Thyroid gland (tissue), 4 donors: ENCODE data around the gene SPPL2A. TPM values are rescaled to one million over a fixed set of nuclear protein-coding genes. Genes with fewer than 3 reads are reported as not detected.
A peak's percentile ranks its signal among the peaks of the same experiment; 100 is the strongest.

Source experiments
- DNase-seq, 2 donors: peaks; one replicate each; pipeline ENCODE4 v3.0.0-alpha.2; 2019
- H3K27ac ChIP-seq, 3 donors: fragments of 200-600 bp; sonication (generic); 1 replicate in 2 of 3; 2 replicates in 1 of 3; pipeline ENCODE4 v1.5.1; 2016 to 2019; ENCODE audit warnings: mild to moderate bottlenecking in 1 of 3, moderate library complexity in 1 of 3
- H3K27me3 ChIP-seq: fragments of 200-600 bp; sonication (generic); one replicate; pipeline ENCODE4 v1.5.1; 2019
- H3K36me3 ChIP-seq, 2 donors: fragments of 200-600 bp; sonication (generic); one replicate each; pipeline ENCODE4 v1.5.1; 2016 to 2019
- H3K4me1 ChIP-seq, 2 donors: fragments of 200-600 bp; sonication (generic); one replicate each; pipeline ENCODE4 v1.5.1; 2017 to 2019
- H3K4me3 ChIP-seq, 3 donors: fragments of 200-600 bp; sonication (generic); replicated peaks in 1 of 3; 1 replicate in 2 of 3; 2 replicates in 1 of 3; pipeline ENCODE4 v1.5.1; 2016; ENCODE audit warnings: mild to moderate bottlenecking in 1 of 3
- H3K9me3 ChIP-seq: fragments of 200-600 bp; sonication (generic); one replicate; pipeline ENCODE4 v1.5.1; 2017
- POLR2A ChIP-seq, 2 donors: fragments of 450-650 bp; IDR thresholded peaks; one replicate each; pipeline ENCODE4 v1.6.1; 2017; ENCODE audit warnings: antibody characterized with exemption in 2 of 2, mild to moderate bottlenecking in 2 of 2, moderate library complexity in 1 of 2
- WGBS, 2 donors: methylation state at CpG; one replicate each; pipeline ENCODE4 v1.1.5; 2017; 5-methylcytosine and 5-hydroxymethylcytosine counted together
- intact Hi-C: fragments of 100-400 bp; cut with DNase I; formaldehyde crosslinking; loops from one replicate; pipeline ENCODE4 v1.15.1; 2023
- total RNA-seq, 4 donors: library from RNA; depleted of rRNA; stranded (reverse); fragments of >200 nt; gene quantifications; one replicate each; pipeline ENCODE4 v1.2.3, GENCODE V29; 2016
- TF ChIP-seq, protein P1 (sequence below), 6 experiments: fragments of 200-600 bp in 3 of 6; fragments of 450-650 bp in 3 of 6; sonication (generic) in 3 of 6; IDR thresholded peaks; one replicate each; pipeline ENCODE4 v1.5.1; 2016 to 2019; ENCODE audit warnings: antibody characterized with exemption in 6 of 6, mild to moderate bottlenecking in 2 of 6, inconsistent platforms in 1 of 6, moderate library complexity in 1 of 6

SPPL2A gene
- total RNA-seq, 4 donors from 2014 or later: 174 to 468 (median 256) TPM

DNA sequence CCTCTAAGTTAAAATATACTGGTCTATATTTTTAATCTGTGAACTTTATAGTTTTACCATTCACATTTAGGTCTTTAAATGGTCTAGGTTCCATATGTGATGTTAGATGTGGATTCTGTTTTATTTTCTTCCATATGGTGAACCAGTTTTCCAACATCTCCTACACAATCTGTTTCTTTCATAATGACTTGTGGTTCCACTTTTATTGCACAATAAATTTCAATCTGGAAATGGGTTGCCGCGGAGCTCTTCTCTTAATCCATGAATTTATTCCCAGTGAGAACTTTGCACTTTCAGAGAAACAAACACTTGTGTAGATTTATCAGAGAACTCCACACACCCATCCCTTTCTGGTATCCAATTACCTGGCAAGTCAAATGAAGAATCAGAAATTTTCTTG is 20.9 kb upstream of the SPPL2A start:
- Histone ChIP-seq H3K4me3 (no peak overlapping the region), H3K4me1 (peaks cover 12 to 13% of the 10 kb centered on the region in 2 donors), H3K27ac (no peak overlapping the region), H3K36me3 (no peaks in the 10 kb centered on the region), H3K27me3 (no peaks in the 10 kb centered on the region), H3K9me3 (no peaks in the 10 kb centered on the region)
- DNase-seq: no peak
- 91 to 95% methylated on average over 2 of the region's 2 CpGs for WGBS, 2 donors
- intact Hi-C loops: no loop called here
- no peak for TF ChIP-seq POLR2A (IDR thresholded peaks at IDR 0.05)
- TF ChIP-seq, protein P1, sequence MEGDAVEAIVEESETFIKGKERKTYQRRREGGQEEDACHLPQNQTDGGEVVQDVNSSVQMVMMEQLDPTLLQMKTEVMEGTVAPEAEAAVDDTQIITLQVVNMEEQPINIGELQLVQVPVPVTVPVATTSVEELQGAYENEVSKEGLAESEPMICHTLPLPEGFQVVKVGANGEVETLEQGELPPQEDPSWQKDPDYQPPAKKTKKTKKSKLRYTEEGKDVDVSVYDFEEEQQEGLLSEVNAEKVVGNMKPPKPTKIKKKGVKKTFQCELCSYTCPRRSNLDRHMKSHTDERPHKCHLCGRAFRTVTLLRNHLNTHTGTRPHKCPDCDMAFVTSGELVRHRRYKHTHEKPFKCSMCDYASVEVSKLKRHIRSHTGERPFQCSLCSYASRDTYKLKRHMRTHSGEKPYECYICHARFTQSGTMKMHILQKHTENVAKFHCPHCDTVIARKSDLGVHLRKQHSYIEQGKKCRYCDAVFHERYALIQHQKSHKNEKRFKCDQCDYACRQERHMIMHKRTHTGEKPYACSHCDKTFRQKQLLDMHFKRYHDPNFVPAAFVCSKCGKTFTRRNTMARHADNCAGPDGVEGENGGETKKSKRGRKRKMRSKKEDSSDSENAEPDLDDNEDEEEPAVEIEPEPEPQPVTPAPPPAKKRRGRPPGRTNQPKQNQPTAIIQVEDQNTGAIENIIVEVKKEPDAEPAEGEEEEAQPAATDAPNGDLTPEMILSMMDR (IDR thresholded peaks at IDR 0.05): no peak

DNA sequence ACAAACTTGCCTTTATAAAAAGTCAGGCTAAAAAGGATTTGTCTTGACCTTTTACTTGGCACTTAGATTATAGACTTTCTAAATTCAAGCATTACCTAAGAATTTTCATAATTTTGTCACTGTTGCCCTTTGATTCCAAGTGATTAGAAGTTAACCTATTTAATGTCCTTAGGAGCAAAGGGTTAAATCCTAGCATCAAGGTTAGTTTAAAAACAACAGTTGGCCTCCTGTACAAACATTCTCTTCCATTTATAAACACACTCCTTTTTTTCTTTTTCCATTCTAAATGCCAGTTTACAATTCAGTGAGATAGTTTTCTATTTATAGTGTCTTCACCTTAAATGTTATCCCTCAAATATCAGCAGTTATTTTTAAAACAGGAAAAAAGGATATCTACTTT is 18.4 kb upstream of the SPPL2A start:
- peak overlapping the region in 1 of 3 donors; percentile 70 for H3K27ac ChIP-seq
- no peaks in the 10 kb centered on the region for H3K9me3 ChIP-seq
- no peak for DNase-seq
- H3K36me3 ChIP-seq: no peaks in the 10 kb centered on the region
- intact Hi-C loops: no loop called here
- no peak overlapping the region for H3K4me3 ChIP-seq
- peaks cover 12 to 13% of the 10 kb centered on the region in 2 donors for H3K4me1 ChIP-seq
- TF ChIP-seq POLR2A (IDR thresholded peaks at IDR 0.05): no peak
- TF ChIP-seq, protein P1 (IDR thresholded peaks at IDR 0.05): no peak
- no peaks in the 10 kb centered on the region for H3K27me3 ChIP-seq

DNA sequence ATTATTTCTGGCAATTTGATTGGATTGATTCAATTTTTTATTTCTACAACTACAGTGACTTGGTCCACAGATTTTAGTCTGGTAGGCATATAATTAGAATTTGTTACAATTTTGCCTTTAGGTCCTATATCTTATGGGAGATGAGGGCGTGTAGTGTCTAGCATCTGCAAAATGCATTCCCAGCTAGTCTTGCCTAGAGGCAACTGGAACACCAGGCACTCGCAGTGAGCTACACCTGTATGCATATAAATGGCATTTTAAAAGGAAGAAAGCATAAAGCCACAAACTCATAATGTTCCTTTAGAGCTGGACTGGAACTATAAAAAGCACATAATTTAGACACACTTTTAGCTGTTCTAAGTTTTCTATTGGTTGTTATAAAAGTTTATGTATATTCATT is 17.9 kb upstream of the SPPL2A start:
- intact Hi-C loops: no loop called here
- Histone ChIP-seq H3K4me1 (peaks cover 12 to 13% of the 10 kb centered on the region in 2 donors), H3K4me3 (no peak overlapping the region), H3K27ac (peak overlapping the region in 1 of 3 donors; percentile 8), H3K27me3 (no peaks in the 10 kb centered on the region), H3K36me3 (no peaks in the 10 kb centered on the region), H3K9me3 (no peaks in the 10 kb centered on the region)
- WGBS, 2 donors: 73 to 77% methylated on average over 2 of the region's 2 CpGs
- TF ChIP-seq, protein P1 (IDR thresholded peaks at IDR 0.05): no peak
- TF ChIP-seq POLR2A (IDR thresholded peaks at IDR 0.05): no peak
- no peak for DNase-seq

DNA sequence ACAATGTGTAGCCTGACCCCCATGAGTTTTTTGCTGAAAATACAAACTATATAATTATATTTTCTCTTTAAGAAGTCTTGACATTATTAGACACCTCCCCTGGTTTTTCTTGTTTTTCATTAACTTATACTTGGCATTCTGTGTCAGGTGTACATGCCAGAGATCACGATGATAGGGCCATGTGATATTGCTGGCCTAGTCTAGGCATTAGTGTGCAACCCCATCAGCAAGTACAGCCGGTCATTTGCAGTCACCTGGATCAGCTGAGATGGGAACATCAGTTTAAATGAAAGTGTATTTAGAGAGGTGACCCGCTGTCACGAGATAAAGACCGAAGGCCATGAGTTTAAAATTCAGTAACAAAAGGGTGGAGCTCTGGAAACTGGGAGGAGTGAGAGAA is 12.6 kb upstream of the SPPL2A start:
- TF ChIP-seq, protein P1 (IDR thresholded peaks at IDR 0.05): no peak
- no peak for TF ChIP-seq POLR2A (IDR thresholded peaks at IDR 0.05)
- WGBS, 2 donors: 88 to 97% methylated on average over 5 of the region's 5 CpGs
- DNase-seq: no peak
- Histone ChIP-seq H3K36me3 (no peaks in the 10 kb centered on the region), H3K27me3 (no peaks in the 10 kb centered on the region), H3K9me3 (no peaks in the 10 kb centered on the region), H3K4me3 (no peak overlapping the region), H3K27ac (no peak overlapping the region), H3K4me1 (no peaks in the 10 kb centered on the region)
- intact Hi-C loops: no loop called here

DNA sequence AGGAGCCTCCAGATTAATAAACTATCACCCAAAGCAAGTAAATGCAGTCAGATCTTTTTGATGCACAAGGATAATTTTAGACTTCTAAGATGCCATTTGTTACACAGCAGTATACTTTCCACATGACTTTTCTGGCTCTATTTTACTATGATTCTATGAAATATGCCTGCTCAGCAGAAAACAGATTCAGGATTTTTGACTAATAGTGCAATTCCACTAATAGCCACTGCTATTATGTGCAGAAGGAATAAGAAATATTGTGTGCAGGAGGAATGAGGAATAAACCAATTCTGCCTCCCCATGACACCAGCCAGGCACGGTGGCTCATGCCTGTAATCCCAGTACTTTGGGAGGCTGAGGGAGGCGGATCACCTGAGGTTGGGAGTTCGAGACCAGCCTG is 11.5 kb upstream of the SPPL2A start:
- DNase-seq: no peak
- TF ChIP-seq POLR2A (IDR thresholded peaks at IDR 0.05): no peak
- TF ChIP-seq, protein P1 (IDR thresholded peaks at IDR 0.05): no peak
- H3K4me3 ChIP-seq: no peak overlapping the region
- H3K9me3 ChIP-seq: no peaks in the 10 kb centered on the region
- H3K4me1 ChIP-seq: no peaks in the 10 kb centered on the region
- no peaks in the 10 kb centered on the region for H3K36me3 ChIP-seq
- H3K27me3 ChIP-seq: no peaks in the 10 kb centered on the region
- WGBS, 2 donors: 90 to 97% methylated on average over 3 of the region's 3 CpGs
- intact Hi-C loops: no loop called here
- no peak overlapping the region for H3K27ac ChIP-seq
